ENCODE data around the gene ORC5.

DNA sequence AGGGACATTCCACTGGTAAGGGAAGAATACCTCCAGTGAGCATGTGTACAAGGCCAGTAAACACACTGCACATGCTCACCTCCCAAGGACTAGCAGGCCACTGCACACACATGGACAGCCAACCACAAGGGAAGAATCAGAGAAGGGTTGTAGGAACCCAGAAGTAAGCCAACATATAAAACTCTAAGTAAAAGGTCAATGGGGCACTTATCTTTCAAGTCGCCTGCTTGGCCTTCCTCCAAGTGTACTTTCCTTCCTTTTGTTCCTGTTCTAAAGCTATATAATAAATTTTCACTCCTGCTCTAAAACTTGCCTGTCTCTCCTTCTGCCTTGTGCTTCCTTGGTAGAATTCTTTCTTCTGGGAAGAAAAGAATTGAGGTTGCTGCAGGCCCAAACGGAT, 33.0 kb downstream of the ORC5 start:
- TF ChIP-seq CTCF (conservative IDR thresholded peaks at IDR 0.05 in 1 of 2, IDR thresholded peaks at IDR 0.05 in 1 of 2; ENCODE audit: low read depth in 1 of 2, low read length in 2 of 2) (no peak), EZH2 (IDR thresholded peaks at IDR 0.05; ENCODE audit: low read length, missing control alignments) (no peak)

Measured in fibroblast of lung (primary cell).